CD14-positive monocyte (primary cell): ENCODE measurements around the gene NAALADL1. TPM values are rescaled to one million over a fixed set of nuclear protein-coding genes. Genes with fewer than 3 reads are reported as not detected.

ENCODE experiments used
- DNase-seq, 3 donors: peaks; one replicate each; pipeline ENCODE4 v3.0.0-alpha.2; 2011 to 2022
- H2AFZ ChIP-seq: 2 replicates; pipeline ENCODE4 v1.6.0; 2012; ENCODE audit warnings: mild to moderate bottlenecking, low read depth, low read length, inconsistent platforms; ENCODE audit not compliant: insufficient read depth, poor library complexity, severe bottlenecking
- H3K27ac ChIP-seq, 2 donors: 1 replicate in 1 of 2; 2 replicates in 1 of 2; pipeline ENCODE4 v1.5.1; 2012 to 2013; ENCODE audit warnings: low read length in 2 of 2, control low read depth in 1 of 2, inconsistent platforms in 1 of 2, low read depth in 1 of 2, mild to moderate bottlenecking in 1 of 2
- H3K27me3 ChIP-seq, 2 donors: one replicate each; pipeline versions ENCODE4 v1.6.0 to v1.6.1; 2011 to 2013; ENCODE audit warnings: low read length in 2 of 2; ENCODE audit not compliant: control insufficient read depth in 2 of 2, insufficient read depth in 2 of 2
- H3K36me3 ChIP-seq, 2 donors: replicated peaks in 1 of 2; 1 replicate in 1 of 2; 2 replicates in 1 of 2; pipeline versions ENCODE4 v1.5.1 to v1.6.1; 2012 to 2013; ENCODE audit warnings: low read length in 2 of 2, control low read depth in 1 of 2, inconsistent platforms in 1 of 2, mild to moderate bottlenecking in 1 of 2; ENCODE audit not compliant: insufficient read depth in 2 of 2, control insufficient read depth in 1 of 2
- H3K4me1 ChIP-seq, 2 donors: 1 replicate in 1 of 2; 2 replicates in 1 of 2; pipeline versions ENCODE4 v1.5.1 to v1.6.1; 2012 to 2013; ENCODE audit warnings: low read length in 2 of 2, control low read depth in 1 of 2, inconsistent platforms in 1 of 2, mild to moderate bottlenecking in 1 of 2, moderate library complexity in 1 of 2; ENCODE audit not compliant: insufficient read depth in 2 of 2, control insufficient read depth in 1 of 2
- H3K4me2 ChIP-seq: replicated peaks from 2 replicates; pipeline ENCODE3; 2012; ENCODE audit warnings: low read length, moderate library complexity, mild to moderate bottlenecking; ENCODE audit not compliant: poor library complexity, severe bottlenecking; ENCODE audit errors: extremely low read depth
- H3K4me3 ChIP-seq, 3 experiments: fragments of 200-600 bp in 1 of 3; sonication (generic) in 1 of 3; replicated peaks in 1 of 3; 1 replicate in 2 of 3; 2 replicates in 1 of 3; pipeline ENCODE4 v1.5.1; 2011 to 2013; ENCODE audit warnings: low read length in 3 of 3, mild to moderate bottlenecking in 3 of 3, control low read depth in 2 of 3, low read depth in 2 of 3, inconsistent platforms in 1 of 3, moderate library complexity in 1 of 3
- H3K79me2 ChIP-seq: 2 replicates; pipeline ENCODE4 v1.6.0; 2012; ENCODE audit warnings: mild to moderate bottlenecking, control low read depth, inconsistent platforms, low read length, moderate library complexity; ENCODE audit not compliant: insufficient read depth
- H3K9ac ChIP-seq: 2 replicates; pipeline ENCODE4 v1.6.0; 2017; ENCODE audit warnings: low read length, mild to moderate bottlenecking; ENCODE audit not compliant: insufficient read depth, poor library complexity, severe bottlenecking
- H3K9me3 ChIP-seq, 2 donors: replicated peaks in 1 of 2; 1 replicate in 1 of 2; 2 replicates in 1 of 2; pipeline versions ENCODE4 v1.5.1 to v1.6.1; 2012 to 2013; ENCODE audit warnings: low read length in 2 of 2, control low read depth in 1 of 2; ENCODE audit not compliant: control insufficient read depth in 1 of 2, insufficient read depth in 1 of 2
- H4K20me1 ChIP-seq: 2 replicates; pipeline ENCODE4 v1.6.0; 2012; ENCODE audit warnings: mild to moderate bottlenecking, low read length, control low read depth, moderate library complexity; ENCODE audit not compliant: insufficient read depth
- H3K27ac Mint-ChIP-seq, 7 donors: one replicate each; pipeline ENCODE4 v1.8.0; 2020; ENCODE audit warnings: mild to moderate bottlenecking in 7 of 7, mixed read lengths in 7 of 7, moderate library complexity in 6 of 7, inconsistent platforms in 2 of 7
- H3K27me3 Mint-ChIP-seq, 3 donors: one replicate each; pipeline ENCODE4 v1.8.0; 2021 to 2022; ENCODE audit warnings: low read depth in 3 of 3, mild to moderate bottlenecking in 3 of 3, mixed read lengths in 3 of 3, moderate library complexity in 3 of 3, inconsistent platforms in 1 of 3
- H3K36me3 Mint-ChIP-seq, 2 donors: one replicate each; pipeline ENCODE4 v1.8.0; 2020; ENCODE audit warnings: mixed read lengths in 2 of 2, inconsistent platforms in 1 of 2, mild to moderate bottlenecking in 1 of 2
- H3K4me1 Mint-ChIP-seq: one replicate; pipeline ENCODE4 v1.8.0; 2020; ENCODE audit warnings: mild to moderate bottlenecking, mixed read lengths
- H3K4me3 Mint-ChIP-seq, 2 donors: one replicate each; pipeline ENCODE4 v1.8.0; 2020; ENCODE audit warnings: mild to moderate bottlenecking in 2 of 2, mixed read lengths in 2 of 2, moderate library complexity in 1 of 2
- H3K9me3 Mint-ChIP-seq, 7 donors: one replicate each; pipeline ENCODE4 v1.8.0; 2020 to 2022; ENCODE audit warnings: mixed read lengths in 7 of 7, mild to moderate bottlenecking in 6 of 7, moderate library complexity in 6 of 7, inconsistent platforms in 2 of 7
- CTCF ChIP-seq: fragments of 200-600 bp; IDR thresholded peaks from one replicate; pipeline ENCODE4 v1.8.0; 2022; ENCODE audit warnings: antibody characterized with exemption, mild to moderate bottlenecking
- WGBS: methylation state at CpG from one replicate; pipeline ENCODE4 v1.1.5; 2013; ENCODE audit warnings: missing lambda C conversion rate; ENCODE audit not compliant: insufficient coverage; 5-methylcytosine and 5-hydroxymethylcytosine counted together
- intact Hi-C, 2 donors: fragments of 100-400 bp; cut with micrococcal nuclease; formaldehyde crosslinking; loops; one replicate each; pipeline versions ENCODE4 v1.15.0 to v1.15.1; 2023
- polyA plus RNA-seq, 3 donors: library from polyadenylated mRNA; depleted of rRNA in 1 of 3; unstranded in 2 of 3; stranded (reverse) in 1 of 3; fragments of 300-500 nt in 2 of 3; fragments of >200 nt in 1 of 3; fragmentation: Illumina TruSeq in 2 of 3; gene quantifications; 1 replicate in 2 of 3; 2 replicates in 1 of 3; pipeline ENCODE4 v1.2.3, GENCODE V29; 2012 to 2021
- small RNA-seq: library from RNA; depleted of rRNA; stranded (forward); fragments of <200 nt; gene quantifications from one replicate; pipeline ENCODE3, GENCODE V24; 2012; ENCODE audit warnings: low read depth; ENCODE audit not compliant: insufficient read length

NAALADL1 gene
- polyA plus RNA-seq, 3 donors: 11.1 to 20.1 (median 20.1) TPM

- Mint-ChIP-seq H3K27me3 (peaks cover 2 to 9% (median 3%) of the 10 kb centered on the region in 3 donors), H3K4me1 (peaks cover 36% of the 10 kb centered on the region), H3K36me3 (peaks cover 12 to 22% of the 10 kb centered on the region in 2 donors), H3K9me3 (no peaks in the 10 kb centered on the region), H3K27ac (peak overlapping the region in 4 of 7 donors; percentile 72 to 87 (median 80)), H3K4me3 (peak overlapping the region; percentile 83 to 98)
- Histone ChIP-seq H3K79me2 (no peaks in the 10 kb centered on the region), H3K36me3 (no peaks in the 10 kb centered on the region), H3K27me3 (no peaks in the 10 kb centered on the region), H4K20me1 (no peaks in the 10 kb centered on the region), H3K9ac (peak overlapping the region; percentile 69), H3K9me3 (no peaks in the 10 kb centered on the region), H3K27ac (peak overlapping the region in 1 of 2 donors; percentile 81), H3K4me2 (peak overlapping the region; percentile 92), H3K4me3 (peak overlapping the region; percentile 52 to 90 (median 53)), H2AFZ (peak overlapping the region; percentile 95), H3K4me1 (peaks cover 19 to 24% of the 10 kb centered on the region in 2 donors)
- intact Hi-C loops: no loop called here
- WGBS: 49% methylated on average over 3 of the region's 11 CpGs
- no peak for TF ChIP-seq CTCF
- DNase-seq: no peak
Observed at GRCh38 chr11:64996327-64996709, 62.0 kb downstream of the NAALADL1 start.

Small RNA genes lying within 50 kb of the gene (small RNA-seq; reads per million reads assigned to genes)
- gene MIR6879 (not detected), gene SNX15 (not detected)

Other genes starting within 250 kb of the NAALADL1 start
- 10 to 100 TPM in 2 of 3 donors, 1 to 10 TPM in 1; 9.4 to 26.2 (median 10.0) TPM for gene MEN1, start 248.0 kb downstream of the NAALADL1 start, polyA plus RNA-seq
- under 1 TPM in 1 of 3 donors, not detected in 2; 0.23 TPM for gene CDC42BPG, start 213.9 kb downstream of the NAALADL1 start, polyA plus RNA-seq
- gene EHD1, start 179.9 kb downstream of the NAALADL1 start, polyA plus RNA-seq: 100 to 1,000 TPM in 1 of 3 donors, 10 to 100 TPM in 2; 30.3 to 212 (median 48.4) TPM
- gene ATG2A, start 141.3 kb downstream of the NAALADL1 start, polyA plus RNA-seq: 10 to 100 TPM in 1 of 3 donors, 1 to 10 TPM in 2; 2.6 to 24.9 (median 4.0) TPM
- gene PPP2R5B, start 133.9 kb downstream of the NAALADL1 start, polyA plus RNA-seq: 10 to 100 TPM in 1 of 3 donors, 1 to 10 TPM in 2; 9.0 to 26.7 (median 9.4) TPM
- gene GPHA2, start 122.7 kb downstream of the NAALADL1 start, polyA plus RNA-seq: not detected
- gene MAJIN, start 86.4 kb downstream of the NAALADL1 start, polyA plus RNA-seq: not detected
- 1 to 10 TPM in 2 of 3 donors, under 1 TPM in 1; 0.97 to 1.7 (median 1.1) TPM for gene BATF2, start 61.6 kb downstream of the NAALADL1 start, polyA plus RNA-seq
- gene ARL2, start 44.4 kb downstream of the NAALADL1 start, polyA plus RNA-seq: 10 to 100 TPM; 34.3 to 40.4 (median 34.4) TPM
- 10 to 100 TPM; 16.2 to 26.7 (median 17.8) TPM for gene SNX15, start 31.1 kb downstream of the NAALADL1 start, polyA plus RNA-seq
- 10 to 100 TPM in 1 of 3 donors, 1 to 10 TPM in 2; 4.4 to 14.1 (median 6.7) TPM for gene SAC3D1, start 17.3 kb downstream of the NAALADL1 start, polyA plus RNA-seq
- gene CDCA5, start 25.5 kb upstream of the NAALADL1 start, polyA plus RNA-seq: under 1 TPM in 2 of 3 donors, not detected in 1; 0.20 to 0.28 TPM
- 10 to 100 TPM; 25.1 to 41.1 (median 27.2) TPM for gene ZFPL1, start 25.7 kb upstream of the NAALADL1 start, polyA plus RNA-seq
- gene VPS51, start 37.7 kb upstream of the NAALADL1 start, polyA plus RNA-seq: 10 to 100 TPM; 37.2 to 77.3 (median 39.4) TPM
- gene TM7SF2, start 53.3 kb upstream of the NAALADL1 start, polyA plus RNA-seq: 1 to 10 TPM; 1.8 to 4.5 (median 1.8) TPM
- gene ZNHIT2, start 59.1 kb upstream of the NAALADL1 start, polyA plus RNA-seq: 1 to 10 TPM; 2.1 to 9.4 (median 5.8) TPM
- gene FAU, start 63.6 kb upstream of the NAALADL1 start, polyA plus RNA-seq: 100 to 1,000 TPM; 668 to 818 (median 799) TPM
- gene MRPL49, start 63.8 kb upstream of the NAALADL1 start, polyA plus RNA-seq: 10 to 100 TPM; 19.8 to 33.9 (median 32.7) TPM
- 10 to 100 TPM in 1 of 3 donors, 1 to 10 TPM in 2; 3.5 to 81.6 (median 6.4) TPM for gene SYVN1, start 76.0 kb upstream of the NAALADL1 start, polyA plus RNA-seq
- under 1 TPM in 1 of 3 donors, not detected in 2; 0.64 TPM for gene SPDYC, start 111.7 kb upstream of the NAALADL1 start, polyA plus RNA-seq
- gene CAPN1, start 123.4 kb upstream of the NAALADL1 start, polyA plus RNA-seq: 100 to 1,000 TPM; 128 to 140 (median 129) TPM
- gene POLA2, start 203.4 kb upstream of the NAALADL1 start, polyA plus RNA-seq: 1 to 10 TPM; 4.0 to 8.3 (median 5.2) TPM